Subcutaneous adipose tissue (tissue), 4 donors: ENCODE data around the gene JARID2. TPM values are rescaled to one million over a fixed set of nuclear protein-coding genes. Genes with fewer than 3 reads are reported as not detected.

Experiments
- CTCF ChIP-seq: fragments of 450-650 bp; IDR thresholded peaks from one replicate; pipeline ENCODE4 v1.5.1; 2016; ENCODE audit warnings: low read depth, mild to moderate bottlenecking, control low read depth, antibody characterized with exemption, moderate library complexity
- total RNA-seq, 4 donors: library from RNA; depleted of rRNA; stranded (reverse); fragments of >200 nt; gene quantifications; one replicate each; pipeline ENCODE4 v1.1.0, GENCODE V29; 2016

The JARID2 gene
- total RNA-seq, 4 donors from 2014 or later: 9.8 to 17.2 (median 12.1) TPM

- TF ChIP-seq CTCF: no peak
Observed at GRCh38 chr6:15513131-15513771, 267.4 kb downstream of the JARID2 start.

- TF ChIP-seq CTCF: no peak
Observed at GRCh38 chr6:15513801-15514711, 268.2 kb downstream of the JARID2 start.

GRCh38 chr6:15515226-15515625, 269.4 kb downstream of the JARID2 start:
- no peak for TF ChIP-seq CTCF

- TF ChIP-seq CTCF: no peak
Observed at GRCh38 chr6:15515660-15516375, 269.9 kb downstream of the JARID2 start.

GRCh38 chr6:15516378-15516777, 270.5 kb downstream of the JARID2 start:
- TF ChIP-seq CTCF: no peak

GRCh38 chr6:15516923-15517560, 271.2 kb downstream of the JARID2 start:
- TF ChIP-seq CTCF: no peak
